Trophoblast cell (in vitro differentiated cells and primary cell): ENCODE results near the gene CYB561.

Experiments
- DNase-seq, 2 donors: peaks; one replicate each; pipeline ENCODE4 v3.0.0-alpha.2; 2016
- H2AFZ ChIP-seq: 2 replicates; pipeline ENCODE4 v1.6.1; 2013; ENCODE audit warnings: low read length, moderate library complexity, mild to moderate bottlenecking; ENCODE audit not compliant: insufficient read depth, poor library complexity
- H2AK5ac ChIP-seq: 2 replicates; pipeline ENCODE4 v1.6.1; 2013; ENCODE audit warnings: mild to moderate bottlenecking, low read length
- H2BK120ac ChIP-seq: 2 replicates; pipeline ENCODE4 v1.6.1; 2013; ENCODE audit warnings: low read length, mild to moderate bottlenecking, moderate library complexity; ENCODE audit not compliant: insufficient read depth, poor library complexity
- H2BK12ac ChIP-seq: 2 replicates; pipeline ENCODE4 v1.6.1; 2013; ENCODE audit warnings: mild to moderate bottlenecking, low read length, moderate library complexity
- H2BK5ac ChIP-seq: 2 replicates; pipeline ENCODE4 v1.6.1; 2013; ENCODE audit warnings: low read length, low read depth, moderate library complexity, mild to moderate bottlenecking; ENCODE audit not compliant: poor library complexity
- H3K14ac ChIP-seq: 2 replicates; pipeline ENCODE4 v1.6.1; 2013; ENCODE audit warnings: mild to moderate bottlenecking, low read length
- H3K18ac ChIP-seq: 2 replicates; pipeline ENCODE4 v1.6.1; 2013; ENCODE audit warnings: mild to moderate bottlenecking, low read length
- H3K23ac ChIP-seq: 2 replicates; pipeline ENCODE4 v1.6.1; 2013; ENCODE audit warnings: low read length
- H3K27ac ChIP-seq: 2 replicates; pipeline ENCODE4 v1.5.1; 2013; ENCODE audit warnings: low read depth, mild to moderate bottlenecking, inconsistent platforms, low read length, moderate library complexity
- H3K27me3 ChIP-seq: 2 replicates; pipeline ENCODE4 v1.6.1; 2013; ENCODE audit warnings: inconsistent platforms, mild to moderate bottlenecking, low read length, moderate library complexity; ENCODE audit not compliant: insufficient read depth
- H3K36me3 ChIP-seq, 2 experiments: 1 replicate in 1 of 2; 2 replicates in 1 of 2; pipeline ENCODE4 v1.6.1; 2013; ENCODE audit warnings: low read length in 2 of 2, mild to moderate bottlenecking in 2 of 2, moderate library complexity in 1 of 2; ENCODE audit not compliant: insufficient read depth in 2 of 2, control insufficient read depth in 1 of 2
- H3K4ac ChIP-seq: 2 replicates; pipeline ENCODE4 v1.6.1; 2013; ENCODE audit warnings: low read depth, mild to moderate bottlenecking, low read length, moderate library complexity
- H3K4me1 ChIP-seq, 2 experiments: 1 replicate in 1 of 2; 2 replicates in 1 of 2; pipeline ENCODE4 v1.6.1; 2013; ENCODE audit warnings: low read length in 2 of 2, mild to moderate bottlenecking in 2 of 2, moderate library complexity in 1 of 2; ENCODE audit not compliant: insufficient read depth in 2 of 2, control insufficient read depth in 1 of 2
- H3K4me2 ChIP-seq: 2 replicates; pipeline ENCODE4 v1.6.1; 2013; ENCODE audit warnings: inconsistent platforms, mild to moderate bottlenecking, low read length, moderate library complexity
- H3K4me3 ChIP-seq: 2 replicates; pipeline ENCODE4 v1.5.1; 2013; ENCODE audit warnings: mild to moderate bottlenecking, low read depth, low read length, inconsistent platforms
- H3K79me1 ChIP-seq: one replicate; pipeline ENCODE4 v1.6.1; 2013; ENCODE audit warnings: low read length
- H3K79me2 ChIP-seq: 2 replicates; pipeline ENCODE4 v1.6.1; 2013; ENCODE audit warnings: low read length, mild to moderate bottlenecking; ENCODE audit not compliant: control insufficient read depth, insufficient read depth, poor library complexity
- H3K9ac ChIP-seq: 2 replicates; pipeline ENCODE4 v1.6.1; 2013; ENCODE audit warnings: mild to moderate bottlenecking, low read length
- H3K9me3 ChIP-seq: 2 replicates; pipeline ENCODE4 v1.6.1; 2013; ENCODE audit warnings: low read depth, mild to moderate bottlenecking, control low read depth, inconsistent platforms, low read length; ENCODE audit not compliant: insufficient read depth
- H4K12ac ChIP-seq: 2 replicates; pipeline ENCODE4 v1.6.1; 2013; ENCODE audit warnings: low read depth, mild to moderate bottlenecking, low read length, moderate library complexity
- H4K8ac ChIP-seq: 2 replicates; pipeline ENCODE4 v1.6.1; 2013; ENCODE audit warnings: low read depth, mild to moderate bottlenecking, low read length, moderate library complexity
- H4K91ac ChIP-seq: one replicate; pipeline ENCODE4 v1.6.1; 2013; ENCODE audit warnings: low read depth, mild to moderate bottlenecking, low read length, moderate library complexity
- WGBS: extraction: QIAGEN DNeasy Blood & Tissue Kit; methylation state at CpG from one replicate; pipeline ENCODE4 v1.1.7; 2013; ENCODE audit warnings: missing lambda C conversion rate; ENCODE audit not compliant: insufficient read length, insufficient coverage; ENCODE audit errors: extremely low coverage; 5-methylcytosine and 5-hydroxymethylcytosine counted together

The CYB561 gene

GRCh38 chr17:63413128-63413527 is 33.0 kb downstream of the CYB561 start:
- no peak overlapping the region for H4K8ac ChIP-seq
- H2BK5ac ChIP-seq = no peak overlapping the region
- no peak overlapping the region for H2BK12ac ChIP-seq
- no peak overlapping the region for H4K12ac ChIP-seq
- H2AK5ac ChIP-seq = no peak overlapping the region
- WGBS = no CpG with 5 or more reads among the region's 3 CpGs
- peaks cover 49 to 75% of the 10 kb centered on the region in 2 experiments for H3K36me3 ChIP-seq
- H3K18ac ChIP-seq = no peak overlapping the region
- no peak overlapping the region for H3K4ac ChIP-seq
- H4K91ac ChIP-seq = no peak overlapping the region
- H3K9me3 ChIP-seq = no peaks in the 10 kb centered on the region
- H3K79me1 ChIP-seq = no peaks in the 10 kb centered on the region
- H3K27ac ChIP-seq = no peak overlapping the region
- no peak overlapping the region for H3K4me2 ChIP-seq
- no peak overlapping the region for H3K9ac ChIP-seq
- no peak overlapping the region for H3K23ac ChIP-seq
- no peak overlapping the region for H2AFZ ChIP-seq
- DNase-seq = no peak
- H3K4me3 ChIP-seq = no peak overlapping the region
- no peaks in the 10 kb centered on the region for H3K4me1 ChIP-seq
- H3K79me2 ChIP-seq = no peaks in the 10 kb centered on the region
- no peaks in the 10 kb centered on the region for H3K27me3 ChIP-seq
- no peak overlapping the region for H3K14ac ChIP-seq
- no peak overlapping the region for H2BK120ac ChIP-seq

- Histone ChIP-seq H3K36me3 (peaks cover 43 to 69% of the 10 kb centered on the region in 2 experiments), H3K9me3 (no peaks in the 10 kb centered on the region), H2BK5ac (no peak overlapping the region), H3K4ac (no peak overlapping the region), H4K8ac (no peak overlapping the region), H3K27me3 (no peaks in the 10 kb centered on the region), H2AK5ac (no peak overlapping the region), H3K79me1 (no peaks in the 10 kb centered on the region), H3K23ac (no peak overlapping the region), H4K91ac (no peak overlapping the region), H3K9ac (no peak overlapping the region), H4K12ac (no peak overlapping the region), H3K79me2 (no peaks in the 10 kb centered on the region), H2AFZ (no peak overlapping the region), H2BK120ac (no peak overlapping the region), H3K4me2 (no peak overlapping the region), H3K14ac (no peak overlapping the region), H3K27ac (no peak overlapping the region), H3K4me1 (no peaks in the 10 kb centered on the region), H2BK12ac (no peak overlapping the region), H3K4me3 (no peak overlapping the region), H3K18ac (no peak overlapping the region)
- WGBS = no CpG with 5 or more reads among the region's 6 CpGs
- no peak for DNase-seq
These were observed 33.9 kb downstream of the CYB561 start for GRCh38 chr17:63412234-63412633.

- H3K23ac ChIP-seq = no peak overlapping the region
- no peak overlapping the region for H3K4me3 ChIP-seq
- no peak overlapping the region for H4K12ac ChIP-seq
- H3K27ac ChIP-seq = no peak overlapping the region
- H3K36me3 ChIP-seq = peaks cover 32 to 46% of the 10 kb centered on the region in 2 experiments
- H2AFZ ChIP-seq = no peak overlapping the region
- WGBS = 100% methylated on average over 2 of the region's 7 CpGs
- H3K9me3 ChIP-seq = no peaks in the 10 kb centered on the region
- no peaks in the 10 kb centered on the region for H3K27me3 ChIP-seq
- no peak overlapping the region for H3K9ac ChIP-seq
- no peak overlapping the region for H2BK5ac ChIP-seq
- H2AK5ac ChIP-seq = no peak overlapping the region
- no peak overlapping the region for H2BK12ac ChIP-seq
- no peak overlapping the region for H3K14ac ChIP-seq
- peak in 1 of 2 donors; percentile 22 for DNase-seq
- no peak overlapping the region for H3K18ac ChIP-seq
- no peak overlapping the region for H3K4ac ChIP-seq
- no peak overlapping the region for H4K91ac ChIP-seq
- peaks cover 0 to 3% of the 10 kb centered on the region in 2 experiments for H3K4me1 ChIP-seq
- H3K4me2 ChIP-seq = no peak overlapping the region
- H4K8ac ChIP-seq = no peak overlapping the region
- H2BK120ac ChIP-seq = no peak overlapping the region
- no peaks in the 10 kb centered on the region for H3K79me2 ChIP-seq
- H3K79me1 ChIP-seq = no peaks in the 10 kb centered on the region
These were observed 38.3 kb downstream of the CYB561 start for GRCh38 chr17:63407741-63408330.

GRCh38 chr17:63406689-63407330 is 39.3 kb downstream of the CYB561 start:
- no CpG with 5 or more reads among the region's 4 CpGs for WGBS
- no peak overlapping the region for H2BK12ac ChIP-seq
- H3K9ac ChIP-seq = no peak overlapping the region
- H3K4ac ChIP-seq = no peak overlapping the region
- peaks cover 24 to 46% of the 10 kb centered on the region in 2 experiments for H3K36me3 ChIP-seq
- H2BK5ac ChIP-seq = no peak overlapping the region
- no peak overlapping the region for H2BK120ac ChIP-seq
- no peak overlapping the region for H4K8ac ChIP-seq
- no peak overlapping the region for H4K91ac ChIP-seq
- no peak overlapping the region for H3K4me2 ChIP-seq
- peaks cover 0 to 3% of the 10 kb centered on the region in 2 experiments for H3K4me1 ChIP-seq
- DNase-seq = peak; percentile 91 to 99
- H3K27ac ChIP-seq = no peak overlapping the region
- H2AFZ ChIP-seq = no peak overlapping the region
- H3K79me1 ChIP-seq = no peaks in the 10 kb centered on the region
- H3K23ac ChIP-seq = no peak overlapping the region
- no peaks in the 10 kb centered on the region for H3K27me3 ChIP-seq
- H3K4me3 ChIP-seq = no peak overlapping the region
- H3K9me3 ChIP-seq = no peaks in the 10 kb centered on the region
- H3K79me2 ChIP-seq = no peaks in the 10 kb centered on the region
- H2AK5ac ChIP-seq = no peak overlapping the region
- H3K18ac ChIP-seq = no peak overlapping the region
- no peak overlapping the region for H4K12ac ChIP-seq
- H3K14ac ChIP-seq = no peak overlapping the region
